Suppressor macrophage treated with lipopolysaccharide for 4 hours (primary cell): Measurements from ENCODE around the gene GLYATL2.

ENCODE experiments used
- DNase-seq: peaks from one replicate; pipeline ENCODE4 v3.0.0-alpha.2; 2020

The GLYATL2 gene, protein sequence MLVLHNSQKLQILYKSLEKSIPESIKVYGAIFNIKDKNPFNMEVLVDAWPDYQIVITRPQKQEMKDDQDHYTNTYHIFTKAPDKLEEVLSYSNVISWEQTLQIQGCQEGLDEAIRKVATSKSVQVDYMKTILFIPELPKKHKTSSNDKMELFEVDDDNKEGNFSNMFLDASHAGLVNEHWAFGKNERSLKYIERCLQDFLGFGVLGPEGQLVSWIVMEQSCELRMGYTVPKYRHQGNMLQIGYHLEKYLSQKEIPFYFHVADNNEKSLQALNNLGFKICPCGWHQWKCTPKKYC

DNA sequence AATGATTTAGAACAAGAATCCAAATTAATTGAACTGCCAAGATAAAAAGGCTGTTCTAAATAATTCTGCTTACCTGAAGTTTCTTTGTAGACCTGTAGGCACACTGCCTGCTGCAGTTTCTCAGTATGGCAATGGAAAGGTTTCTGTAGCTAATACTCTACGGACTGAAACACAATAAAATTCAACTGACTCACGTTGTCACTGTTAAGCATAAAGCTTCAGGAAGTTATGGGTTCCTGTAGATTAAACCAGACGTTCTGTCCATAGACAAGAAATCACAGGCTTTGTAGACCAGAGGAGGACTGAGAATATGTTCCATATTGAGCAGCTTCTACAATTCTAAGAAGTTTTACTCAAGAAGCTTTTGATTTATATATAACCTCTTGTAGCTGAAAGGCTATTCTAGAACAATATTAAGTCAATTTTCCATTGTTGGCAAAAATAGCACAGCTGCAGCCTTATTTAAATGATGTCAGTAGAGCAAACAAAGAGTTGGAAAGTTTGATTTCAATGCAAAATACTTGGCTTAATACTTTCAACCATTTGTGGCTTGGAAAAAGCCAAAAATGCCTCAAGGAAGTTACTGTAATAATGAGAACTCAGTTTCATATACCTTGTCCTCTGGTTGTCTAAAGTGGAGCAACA lies at the start of gene GLYATL2:
Gene GLYATL2 (minus strand): TSS at position 344 of the 645 bp plus-strand sequence. CDS start 5,092 bp downstream, outside the sequence.
- DNase-seq = no peak

DNA sequence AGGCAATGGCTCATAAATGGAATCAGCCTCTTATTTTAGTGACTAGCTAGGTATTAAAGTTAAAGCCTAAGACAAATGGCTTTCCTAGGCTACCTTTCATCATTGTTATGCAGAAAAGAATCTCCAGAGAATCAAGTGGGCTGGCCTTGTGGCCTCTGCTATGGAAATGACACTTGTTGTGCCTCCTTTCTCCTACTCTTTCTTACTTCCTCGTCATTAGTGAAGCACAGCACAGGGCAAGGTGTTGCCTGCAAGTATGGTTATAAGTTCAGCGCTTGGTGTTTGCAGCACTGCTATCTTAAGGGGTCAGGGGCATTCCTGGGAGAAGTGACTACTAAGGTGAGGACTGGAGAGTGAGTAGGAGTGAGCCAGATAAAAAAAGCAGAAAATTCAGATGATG lies 49.4 kb upstream of the GLYATL2 start:
- no peak for DNase-seq

DNA sequence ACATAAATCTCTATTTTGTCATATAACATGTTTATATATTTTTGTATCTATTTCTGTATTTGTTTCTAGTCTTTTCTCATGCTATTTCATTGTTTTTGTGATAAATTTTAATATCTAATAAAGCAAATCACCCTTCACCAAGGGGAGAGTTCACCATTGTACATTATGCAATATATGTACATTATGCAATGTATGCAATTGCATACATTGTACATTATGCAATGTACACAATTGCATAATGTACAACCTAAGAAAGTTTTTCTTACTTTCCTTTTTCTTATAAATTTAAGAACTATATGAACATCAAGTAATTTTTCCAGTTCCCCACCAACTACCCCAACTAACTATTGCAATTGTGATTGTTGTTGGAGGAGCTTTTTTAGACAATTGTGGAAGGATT lies 44.1 kb upstream of the GLYATL2 start:
- DNase-seq = no peak

DNA sequence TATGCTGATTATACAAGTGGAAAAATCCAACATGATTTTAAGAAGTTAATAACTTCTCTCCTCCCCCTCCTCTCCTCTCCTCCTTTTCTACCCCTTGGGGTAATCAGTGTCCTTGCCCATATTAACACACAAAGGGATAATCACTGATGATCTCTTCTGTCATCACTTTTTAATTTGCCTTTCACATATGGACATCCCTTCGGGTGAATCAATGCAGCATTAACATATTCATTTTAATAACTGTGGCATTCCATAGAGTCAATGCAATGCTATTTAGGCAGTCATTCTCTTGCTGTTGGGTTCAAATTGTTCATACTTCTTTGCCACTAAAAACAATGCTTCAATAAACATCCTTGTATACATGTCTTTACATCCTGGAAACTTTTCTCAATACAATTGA lies 42.9 kb upstream of the GLYATL2 start:
- no peak for DNase-seq

DNA sequence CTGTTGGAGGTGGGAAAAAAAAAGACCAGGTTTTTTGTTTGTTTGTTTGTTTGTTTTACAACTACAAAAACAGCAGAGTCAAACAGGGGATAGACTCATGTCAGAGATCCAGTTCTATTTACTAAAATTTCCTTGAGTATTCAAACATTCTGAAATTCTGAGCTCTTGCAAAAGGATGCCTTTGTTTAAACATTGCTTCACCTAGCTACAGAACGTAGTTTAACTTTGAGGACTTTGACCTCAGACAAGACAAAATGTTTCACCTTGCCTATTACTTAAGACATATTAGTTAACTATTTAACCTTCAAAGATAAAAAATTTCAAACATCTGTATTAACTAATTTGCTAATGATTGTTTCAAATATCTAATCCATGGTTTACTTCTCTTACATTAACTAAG lies 36.1 kb upstream of the GLYATL2 start:
- DNase-seq = no peak

DNA sequence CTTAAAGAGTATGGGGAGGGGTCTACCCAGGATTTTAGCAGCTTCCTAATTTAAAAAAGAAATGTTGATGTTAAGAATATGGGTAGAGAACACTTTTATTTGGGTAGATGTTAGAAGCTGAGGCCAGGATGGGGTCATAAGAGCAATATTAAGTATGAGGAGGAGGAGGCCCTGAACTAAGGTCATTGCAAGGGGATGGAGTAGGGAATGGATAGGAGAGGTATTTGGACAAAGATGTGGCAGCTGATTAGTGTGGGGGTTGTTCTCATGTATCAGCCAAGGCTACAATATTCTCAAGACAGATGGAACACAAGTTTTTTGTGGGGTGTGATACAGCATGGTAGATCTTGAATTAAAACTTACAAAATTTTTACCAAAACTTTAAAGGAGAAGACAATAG lies 35.7 kb upstream of the GLYATL2 start:
- no peak for DNase-seq

DNA sequence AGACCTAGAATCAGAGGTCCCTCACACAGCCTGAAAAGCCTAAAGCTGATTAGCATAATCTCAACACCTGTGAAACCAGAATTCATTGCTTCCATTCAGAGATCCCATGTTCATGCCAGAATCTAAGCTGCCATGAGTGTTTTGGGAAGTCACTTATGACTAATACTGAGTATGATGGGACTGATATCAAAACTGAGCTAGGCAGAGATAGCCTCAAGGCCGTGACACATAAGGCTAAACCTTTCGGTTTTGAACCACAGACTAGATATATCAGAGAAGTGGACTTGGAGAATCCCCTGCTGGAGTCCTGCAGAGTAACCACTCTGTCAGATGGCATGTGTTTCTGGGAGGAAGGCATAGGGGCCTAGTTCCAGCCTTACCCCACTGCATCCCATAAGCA lies 23.1 kb upstream of the GLYATL2 start:
- DNase-seq = no peak

DNA sequence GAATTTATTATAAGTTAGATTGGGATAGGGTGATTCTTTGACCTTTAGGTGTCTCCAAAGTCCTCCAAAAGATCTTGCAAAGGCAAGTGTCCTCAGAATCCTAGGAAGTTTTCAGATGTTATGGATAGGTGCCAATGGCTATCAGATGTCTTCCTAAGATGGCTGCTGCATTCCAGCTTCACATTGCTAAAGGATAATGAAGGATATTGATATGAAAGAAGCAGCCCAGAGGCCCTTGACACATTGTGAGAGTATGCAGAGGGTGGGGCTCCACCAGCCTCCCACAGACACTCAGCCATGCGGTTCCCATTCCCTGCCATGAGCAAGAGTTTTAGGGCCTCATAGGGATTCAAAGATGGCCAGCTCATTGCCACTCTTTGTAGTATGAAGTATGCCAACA lies 22.3 kb upstream of the GLYATL2 start:
- no peak for DNase-seq

DNA sequence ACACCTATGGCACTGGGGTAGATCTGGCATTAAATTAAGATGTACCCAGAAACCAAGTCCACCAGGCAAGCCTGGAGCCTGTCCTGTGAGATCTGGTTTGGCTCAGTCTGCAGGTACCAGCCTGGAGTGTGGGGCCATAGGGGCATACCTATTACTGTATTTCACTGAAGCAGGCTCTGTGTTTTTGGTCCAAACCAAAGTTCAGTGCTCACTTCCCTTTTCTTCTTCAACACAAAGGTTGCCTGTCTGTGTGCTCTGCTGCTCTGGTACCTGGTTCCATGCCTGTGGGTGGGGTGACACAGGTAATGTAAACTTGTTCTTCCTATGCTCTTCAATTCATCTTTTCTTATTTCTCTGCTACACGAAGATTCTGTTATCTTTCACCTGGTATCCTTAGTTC lies 19.8 kb upstream of the GLYATL2 start:
- DNase-seq = no peak

DNA sequence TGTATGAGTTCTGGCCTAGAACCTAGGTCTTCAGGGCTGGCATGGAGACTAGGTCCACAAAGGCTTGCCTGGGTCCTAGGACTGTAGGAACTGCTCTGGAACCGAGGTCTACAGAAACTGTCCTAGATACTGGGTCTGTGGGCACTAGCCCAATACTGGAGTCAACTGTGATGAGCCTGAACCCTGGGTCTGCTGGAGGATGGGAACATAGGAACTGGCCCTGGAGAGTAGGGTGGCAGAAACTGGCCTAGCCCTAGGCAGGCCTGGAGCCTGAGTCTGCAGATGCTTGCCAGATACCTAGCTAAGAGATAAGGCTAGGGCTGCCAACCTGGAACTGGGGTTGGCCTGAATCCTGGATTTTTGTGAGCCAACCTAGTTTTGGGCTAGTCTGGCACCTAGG lies 19.2 kb upstream of the GLYATL2 start:
- DNase-seq = no peak

DNA sequence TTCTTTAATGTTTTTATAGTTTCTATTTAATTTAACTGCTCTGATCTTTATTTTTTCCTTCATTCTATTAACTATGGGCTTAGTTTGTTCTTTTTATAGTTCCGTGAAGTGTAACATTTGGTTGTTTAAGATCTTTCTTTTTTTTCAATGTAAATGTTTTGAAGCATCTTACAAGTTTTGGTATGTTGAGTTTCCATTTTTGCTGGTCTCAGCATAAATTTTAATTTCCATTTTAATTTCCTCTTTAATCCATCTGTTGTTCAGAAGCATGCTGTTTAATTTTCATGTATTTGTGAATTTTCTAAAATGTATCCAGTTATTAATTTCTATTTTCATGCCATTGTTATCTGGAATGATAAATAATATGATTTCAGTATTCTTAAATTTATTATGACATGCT lies 17.0 kb upstream of the GLYATL2 start:
- DNase-seq = no peak

DNA sequence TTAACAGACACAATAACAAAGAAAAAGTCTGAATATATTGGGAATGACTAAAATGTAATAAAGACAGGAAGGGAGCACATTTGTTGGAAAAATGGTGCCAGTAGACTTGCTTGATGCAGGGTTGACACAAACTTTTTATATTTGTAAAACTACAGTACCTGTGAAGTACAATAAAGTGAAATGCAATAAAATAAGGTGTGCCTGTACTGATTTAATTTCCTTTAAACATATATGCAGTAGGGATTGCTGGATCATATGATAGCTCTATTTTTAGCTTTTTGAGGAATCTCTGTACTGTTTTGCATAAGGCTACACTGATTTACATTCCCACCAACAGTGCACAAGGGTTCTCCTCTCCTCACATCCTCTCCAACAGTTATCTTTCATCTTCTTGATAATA lies 12.3 kb upstream of the GLYATL2 start:
- DNase-seq = no peak

DNA sequence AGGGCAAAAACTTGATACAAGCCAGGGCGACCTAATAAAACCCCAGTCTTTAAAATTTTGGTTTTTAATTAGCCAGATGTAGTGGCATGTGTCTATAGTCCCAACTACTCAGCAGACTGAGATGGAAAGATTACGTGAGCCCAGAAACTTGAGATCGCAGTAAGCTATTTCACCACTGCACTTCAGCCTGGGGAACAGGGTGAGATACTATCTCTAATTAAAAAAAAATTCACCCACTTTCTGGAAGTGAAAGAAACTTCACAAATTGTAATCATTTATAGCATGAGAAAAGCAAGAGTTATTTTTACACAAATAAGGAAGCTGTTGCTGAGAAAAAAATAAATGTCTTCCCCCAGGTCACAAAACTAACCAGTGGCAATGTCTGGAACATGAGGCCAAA lies 882 bp upstream of the GLYATL2 start:
- DNase-seq = peak; percentile 13

DNA sequence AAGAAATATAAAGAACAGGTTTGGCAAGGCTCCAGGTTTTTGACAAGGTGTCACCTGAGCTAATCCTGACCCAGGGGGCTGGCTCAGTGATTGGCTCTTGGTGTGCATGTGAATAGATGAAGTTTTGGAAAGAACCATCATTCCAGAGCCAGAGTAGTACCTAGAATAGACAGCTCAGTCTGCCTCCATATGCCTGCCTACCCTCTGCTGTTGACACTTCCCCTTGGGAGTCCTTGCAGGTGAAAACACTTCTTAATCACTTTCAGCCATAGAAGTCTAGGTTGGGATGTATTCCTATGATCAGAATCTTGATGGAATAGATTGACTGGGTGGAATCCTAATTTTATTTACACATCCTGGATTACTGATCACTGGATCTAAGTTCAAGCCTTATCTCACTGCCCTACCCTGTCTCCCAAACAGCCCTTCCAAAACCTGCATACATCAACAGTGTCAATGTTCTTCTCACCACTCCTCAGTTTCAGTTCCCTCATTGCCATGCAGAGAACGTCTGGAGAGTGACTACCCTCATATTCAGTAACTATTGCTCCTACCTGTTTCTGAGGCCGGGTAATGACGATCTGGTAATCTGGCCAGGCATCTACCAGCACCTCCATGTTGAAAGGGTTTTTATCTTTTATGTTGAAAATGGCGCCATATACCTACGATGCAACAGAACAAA lies 6.7 kb downstream of the GLYATL2 start:
- DNase-seq = no peak

DNA sequence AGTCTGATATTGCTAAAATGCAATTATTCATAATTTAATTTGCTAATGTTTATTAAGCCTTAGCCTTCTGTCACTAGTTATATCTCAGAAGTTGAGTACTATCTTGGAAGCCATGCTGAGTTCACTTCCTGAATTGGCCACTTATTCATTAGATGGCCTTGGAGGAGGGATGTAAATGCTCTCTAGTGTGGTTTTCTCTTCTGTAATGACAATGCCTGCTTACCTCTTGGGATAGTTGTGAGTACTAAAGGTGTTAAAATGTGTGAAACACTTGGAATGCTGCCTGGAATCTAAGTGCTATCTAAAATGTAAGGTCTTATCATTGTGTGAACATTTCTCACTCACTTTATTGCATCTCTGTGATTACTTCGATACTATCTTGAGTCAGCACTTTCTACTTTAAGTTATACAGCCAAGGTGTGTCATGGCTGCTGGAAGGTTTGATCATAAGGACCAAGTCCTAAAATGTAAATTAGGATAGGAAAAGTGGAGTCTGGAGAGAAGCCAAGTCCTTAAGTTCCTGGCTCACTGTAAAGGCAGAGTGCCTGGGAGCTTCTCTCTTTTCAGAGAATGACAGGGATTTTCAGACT lies 12.4 kb downstream of the GLYATL2 start:
- DNase-seq = no peak

DNA sequence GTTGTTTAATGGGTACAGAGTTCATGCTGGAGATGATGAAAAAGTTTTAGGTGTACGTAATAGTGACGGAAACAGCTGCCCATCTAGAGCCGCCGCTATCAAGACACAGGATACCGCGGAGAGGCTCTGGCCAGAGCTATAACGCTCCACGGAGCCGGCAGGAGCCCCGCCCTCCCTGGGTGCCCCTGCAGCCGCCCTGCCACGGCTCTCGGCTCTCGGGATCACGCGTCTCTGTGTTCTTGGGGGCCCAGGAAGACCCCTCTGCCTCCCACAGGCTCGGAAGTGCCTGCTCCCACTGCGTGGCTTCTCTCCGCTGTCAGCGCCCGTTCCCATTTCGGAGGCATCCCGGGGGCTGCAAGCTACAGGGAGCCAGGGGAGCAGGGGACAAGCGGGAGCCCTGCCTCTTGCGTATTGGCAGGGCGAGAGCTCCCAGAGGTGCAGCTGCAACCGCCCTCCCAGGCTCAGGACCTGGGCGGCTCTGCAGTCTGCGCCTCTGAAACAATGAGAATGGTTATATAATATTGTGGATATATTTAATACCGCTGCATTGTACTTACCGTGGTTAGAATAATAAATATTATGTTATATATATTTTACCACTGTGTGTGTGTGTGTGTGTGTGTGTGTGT lies 13.7 kb downstream of the GLYATL2 start:
- no peak for DNase-seq

DNA sequence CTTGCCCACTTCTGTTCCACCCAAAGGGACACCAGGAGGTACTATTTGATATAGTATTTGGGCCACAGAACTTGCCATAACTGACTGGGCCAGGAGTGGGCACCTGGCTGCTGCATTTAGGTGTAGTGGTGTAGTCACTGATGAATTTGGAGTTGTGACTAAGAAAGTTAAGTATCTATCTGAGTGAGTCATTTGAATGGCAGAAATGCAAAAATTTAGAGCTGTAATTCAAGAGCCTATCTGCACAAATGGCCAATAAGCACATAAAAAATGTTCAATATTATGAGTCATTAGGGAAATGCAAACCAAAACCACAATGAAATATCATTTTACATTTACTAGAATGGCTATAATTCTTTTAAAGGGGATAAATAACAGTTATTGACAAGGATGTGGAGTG lies 14.7 kb downstream of the GLYATL2 start:
- no peak for DNase-seq

DNA sequence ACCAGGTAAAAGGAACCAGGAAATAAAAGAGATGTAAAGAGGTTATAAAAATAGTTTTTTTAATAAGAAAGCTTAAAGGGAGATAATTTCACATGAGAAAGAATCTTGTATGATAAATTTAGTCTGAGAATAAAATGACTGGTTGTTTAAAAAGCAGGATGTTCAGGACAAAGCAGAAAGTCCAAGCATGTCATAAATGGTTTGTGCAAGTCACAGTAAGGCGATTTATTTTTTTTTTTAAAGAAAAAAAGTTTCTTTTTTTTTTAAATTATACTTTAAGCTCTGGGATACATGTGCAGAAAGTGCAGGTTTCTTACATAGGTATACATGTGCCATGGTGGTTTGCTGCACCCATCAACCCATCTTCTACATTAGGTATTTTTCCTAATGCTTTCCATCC lies 30.8 kb downstream of the GLYATL2 start:
- DNase-seq = no peak

DNA sequence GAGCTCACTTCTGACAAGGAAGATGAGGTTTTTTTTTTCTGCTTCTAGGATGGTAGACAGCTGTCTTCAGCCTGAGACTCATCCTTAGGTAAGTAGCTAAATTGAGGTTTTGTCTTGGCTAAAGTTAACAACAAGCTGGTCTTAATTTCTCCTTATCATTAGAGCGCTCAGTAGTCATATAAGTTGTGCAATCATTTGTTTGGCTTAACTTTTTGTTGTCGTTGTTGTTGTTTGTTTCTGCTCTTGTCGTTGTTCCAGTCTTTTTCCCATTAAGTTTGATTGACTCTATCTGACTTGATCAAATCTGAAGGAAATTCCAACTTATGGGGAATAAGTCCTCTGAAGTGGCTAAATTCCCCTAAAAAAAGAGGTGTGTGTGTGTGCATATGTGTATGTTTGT lies 33.0 kb downstream of the GLYATL2 start:
- no peak for DNase-seq

DNA sequence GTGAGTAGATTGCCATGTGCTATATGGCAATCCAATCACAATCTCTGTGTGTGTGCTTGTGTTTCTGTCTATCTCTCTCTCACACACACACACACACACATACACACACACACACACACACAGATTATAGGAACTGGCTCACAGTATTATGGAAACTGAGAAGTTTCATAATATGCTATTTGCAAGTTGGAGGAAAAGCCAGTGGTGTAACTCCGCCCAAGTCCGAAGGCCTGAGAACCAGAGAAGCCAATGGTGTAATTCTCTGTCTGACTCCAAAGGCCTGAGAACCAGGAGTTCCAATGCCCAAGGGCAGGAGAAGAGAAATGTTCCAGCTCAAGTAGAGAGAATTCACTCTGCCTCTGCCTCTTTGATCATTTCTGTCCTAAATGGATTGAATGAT lies 37.2 kb downstream of the GLYATL2 start:
- peak; percentile 13 for DNase-seq

DNA sequence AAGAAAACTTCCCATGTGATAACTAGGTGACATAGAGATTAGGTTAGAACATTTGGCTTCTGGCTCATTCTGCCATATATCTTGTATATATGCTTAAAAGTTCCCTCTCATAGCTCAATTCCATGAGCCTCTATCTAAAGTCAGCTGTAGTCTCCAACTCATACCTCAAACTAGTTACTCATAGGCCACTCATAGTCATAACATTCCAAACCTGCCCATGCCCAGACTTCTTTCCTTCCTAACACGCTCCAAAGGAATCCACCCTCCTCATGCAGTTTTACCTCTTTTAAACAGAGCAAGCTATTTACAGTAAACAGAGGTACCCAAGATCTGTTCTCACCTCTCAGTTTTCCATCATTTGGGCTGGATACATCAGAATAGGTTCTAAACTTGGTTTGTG lies 39.4 kb downstream of the GLYATL2 start:
- no peak for DNase-seq

DNA sequence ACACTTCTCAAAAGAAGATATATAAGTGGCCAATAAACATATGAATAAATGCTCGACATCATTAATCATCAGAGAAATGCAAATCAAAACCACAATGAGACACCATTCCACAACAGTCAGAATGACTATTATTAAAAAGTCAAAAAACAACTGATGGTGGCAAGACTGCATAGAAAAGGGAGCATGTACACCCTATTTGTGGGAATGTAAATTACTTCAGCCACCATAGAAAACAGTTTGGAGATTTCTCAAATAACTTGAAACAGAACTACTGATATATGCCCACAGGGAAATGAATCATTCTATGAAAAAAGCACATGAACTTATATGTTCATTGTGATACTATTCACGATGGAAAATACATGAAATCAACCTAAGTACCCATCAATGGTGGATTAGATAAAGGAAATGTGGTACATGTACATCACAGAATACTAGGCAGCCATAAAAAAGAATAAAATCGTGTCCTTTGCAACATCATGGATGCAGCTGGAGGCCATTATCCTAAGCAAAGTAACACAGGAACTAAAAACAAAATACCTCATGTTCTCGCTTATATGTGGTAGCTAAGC lies 42.4 kb downstream of the GLYATL2 start:
- DNase-seq = no peak

DNA sequence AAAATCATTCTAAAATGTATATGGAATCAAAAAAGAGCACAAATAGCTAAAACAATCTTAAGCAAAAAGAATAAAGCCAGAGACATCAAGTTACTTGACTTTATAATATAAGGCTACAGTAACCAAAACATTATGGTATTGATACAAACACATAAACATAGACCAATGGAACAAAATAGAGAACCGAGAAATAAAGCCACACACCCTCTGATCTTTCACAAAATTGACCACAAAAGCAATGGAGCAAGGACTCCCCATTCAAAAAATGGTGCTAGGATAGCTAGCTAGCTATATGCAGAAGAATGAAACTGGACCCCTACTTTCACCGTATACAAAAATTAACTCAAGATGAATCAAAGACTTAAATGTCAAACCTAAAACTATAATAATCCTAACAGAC lies 43.2 kb downstream of the GLYATL2 start:
- DNase-seq = no peak
